Measurements from ENCODE around the gene OSTM1.

- TF ChIP-seq CTCF (IDR thresholded peaks at IDR 0.05) (no peak), POLR2A (IDR thresholded peaks at IDR 0.05) (no peak)
Measured at GRCh38 chr6:108068182-108068581, 6.4 kb downstream of the OSTM1 start.
